ENCODE measurements around the gene ACOX3. TPM values are rescaled to one million over a fixed set of nuclear protein-coding genes. Genes with fewer than 3 reads are reported as not detected.

ACOX3 gene
- total and polyA plus RNA-seq, 10 of the 15 experiments (the other 5 are each of a cell fraction or from before 2014, with no cell fraction given): 2.0 to 24.5 (median 14.0) TPM

DNA sequence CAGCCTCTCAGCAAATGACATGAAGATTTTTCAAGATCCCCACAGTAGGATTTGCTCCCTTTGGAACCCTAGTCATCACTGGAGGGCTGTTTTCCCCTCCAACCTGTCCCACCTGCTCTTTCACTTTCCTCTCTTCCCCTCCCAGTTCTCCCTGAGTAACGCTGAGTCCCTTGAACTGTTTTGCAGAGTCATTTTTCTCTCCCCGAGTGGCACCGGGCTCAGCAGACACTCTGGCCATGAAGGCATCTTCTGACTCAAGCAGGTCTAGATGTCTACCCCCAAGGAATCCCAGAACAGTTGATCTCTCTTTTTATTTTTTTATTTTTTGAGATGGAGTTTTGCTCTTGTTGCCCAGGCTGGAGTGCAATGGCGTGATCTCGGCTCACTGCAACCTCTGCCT is 118.8 kb downstream of the ACOX3 start (continued):
- TF ChIP-seq, protein P1, sequence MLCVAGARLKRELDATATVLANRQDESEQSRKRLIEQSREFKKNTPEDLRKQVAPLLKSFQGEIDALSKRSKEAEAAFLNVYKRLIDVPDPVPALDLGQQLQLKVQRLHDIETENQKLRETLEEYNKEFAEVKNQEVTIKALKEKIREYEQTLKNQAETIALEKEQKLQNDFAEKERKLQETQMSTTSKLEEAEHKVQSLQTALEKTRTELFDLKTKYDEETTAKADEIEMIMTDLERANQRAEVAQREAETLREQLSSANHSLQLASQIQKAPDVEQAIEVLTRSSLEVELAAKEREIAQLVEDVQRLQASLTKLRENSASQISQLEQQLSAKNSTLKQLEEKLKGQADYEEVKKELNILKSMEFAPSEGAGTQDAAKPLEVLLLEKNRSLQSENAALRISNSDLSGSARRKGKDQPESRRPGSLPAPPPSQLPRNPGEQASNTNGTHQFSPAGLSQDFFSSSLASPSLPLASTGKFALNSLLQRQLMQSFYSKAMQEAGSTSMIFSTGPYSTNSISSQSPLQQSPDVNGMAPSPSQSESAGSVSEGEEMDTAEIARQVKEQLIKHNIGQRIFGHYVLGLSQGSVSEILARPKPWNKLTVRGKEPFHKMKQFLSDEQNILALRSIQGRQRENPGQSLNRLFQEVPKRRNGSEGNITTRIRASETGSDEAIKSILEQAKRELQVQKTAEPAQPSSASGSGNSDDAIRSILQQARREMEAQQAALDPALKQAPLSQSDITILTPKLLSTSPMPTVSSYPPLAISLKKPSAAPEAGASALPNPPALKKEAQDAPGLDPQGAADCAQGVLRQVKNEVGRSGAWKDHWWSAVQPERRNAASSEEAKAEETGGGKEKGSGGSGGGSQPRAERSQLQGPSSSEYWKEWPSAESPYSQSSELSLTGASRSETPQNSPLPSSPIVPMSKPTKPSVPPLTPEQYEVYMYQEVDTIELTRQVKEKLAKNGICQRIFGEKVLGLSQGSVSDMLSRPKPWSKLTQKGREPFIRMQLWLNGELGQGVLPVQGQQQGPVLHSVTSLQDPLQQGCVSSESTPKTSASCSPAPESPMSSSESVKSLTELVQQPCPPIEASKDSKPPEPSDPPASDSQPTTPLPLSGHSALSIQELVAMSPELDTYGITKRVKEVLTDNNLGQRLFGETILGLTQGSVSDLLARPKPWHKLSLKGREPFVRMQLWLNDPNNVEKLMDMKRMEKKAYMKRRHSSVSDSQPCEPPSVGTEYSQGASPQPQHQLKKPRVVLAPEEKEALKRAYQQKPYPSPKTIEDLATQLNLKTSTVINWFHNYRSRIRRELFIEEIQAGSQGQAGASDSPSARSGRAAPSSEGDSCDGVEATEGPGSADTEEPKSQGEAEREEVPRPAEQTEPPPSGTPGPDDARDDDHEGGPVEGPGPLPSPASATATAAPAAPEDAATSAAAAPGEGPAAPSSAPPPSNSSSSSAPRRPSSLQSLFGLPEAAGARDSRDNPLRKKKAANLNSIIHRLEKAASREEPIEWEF (IDR thresholded peaks at IDR 0.05; ENCODE audit: insufficient replicate concordance, low read depth, low read length): no peak
- TF ChIP-seq EZH2 (IDR thresholded peaks at IDR 0.05; ENCODE audit: borderline replicate concordance, control insufficient read depth, low read depth, low read length) (no peak), ZBED1 (IDR thresholded peaks at IDR 0.05; ENCODE audit: borderline replicate concordance) (no peak), TCF3 (IDR thresholded peaks at IDR 0.05; ENCODE audit: borderline replicate concordance, insufficient read depth, low read depth, low read length) (no peak), TCF7 (IDR thresholded peaks at IDR 0.05; ENCODE audit: borderline replicate concordance) (no peak), TCF12 (IDR thresholded peaks at IDR 0.05; ENCODE audit: low read depth, low read length) (no peak), IKZF2 (IDR thresholded peaks at IDR 0.05) (no peak), MYB (IDR thresholded peaks at IDR 0.05; ENCODE audit: borderline replicate concordance, low read depth, low read length) (no peak), SMARCA5 (IDR thresholded peaks at IDR 0.05) (no peak), YY1 (IDR thresholded peaks at IDR 0.05; ENCODE audit: low read depth, low read length) (no peak), ZNF384 (IDR thresholded peaks at IDR 0.05; ENCODE audit: borderline replicate concordance, low read depth, low read length) (no peak), TARDBP (IDR thresholded peaks at IDR 0.05; ENCODE audit: borderline replicate concordance) (no peak)
- TF ChIP-seq, protein P2, sequence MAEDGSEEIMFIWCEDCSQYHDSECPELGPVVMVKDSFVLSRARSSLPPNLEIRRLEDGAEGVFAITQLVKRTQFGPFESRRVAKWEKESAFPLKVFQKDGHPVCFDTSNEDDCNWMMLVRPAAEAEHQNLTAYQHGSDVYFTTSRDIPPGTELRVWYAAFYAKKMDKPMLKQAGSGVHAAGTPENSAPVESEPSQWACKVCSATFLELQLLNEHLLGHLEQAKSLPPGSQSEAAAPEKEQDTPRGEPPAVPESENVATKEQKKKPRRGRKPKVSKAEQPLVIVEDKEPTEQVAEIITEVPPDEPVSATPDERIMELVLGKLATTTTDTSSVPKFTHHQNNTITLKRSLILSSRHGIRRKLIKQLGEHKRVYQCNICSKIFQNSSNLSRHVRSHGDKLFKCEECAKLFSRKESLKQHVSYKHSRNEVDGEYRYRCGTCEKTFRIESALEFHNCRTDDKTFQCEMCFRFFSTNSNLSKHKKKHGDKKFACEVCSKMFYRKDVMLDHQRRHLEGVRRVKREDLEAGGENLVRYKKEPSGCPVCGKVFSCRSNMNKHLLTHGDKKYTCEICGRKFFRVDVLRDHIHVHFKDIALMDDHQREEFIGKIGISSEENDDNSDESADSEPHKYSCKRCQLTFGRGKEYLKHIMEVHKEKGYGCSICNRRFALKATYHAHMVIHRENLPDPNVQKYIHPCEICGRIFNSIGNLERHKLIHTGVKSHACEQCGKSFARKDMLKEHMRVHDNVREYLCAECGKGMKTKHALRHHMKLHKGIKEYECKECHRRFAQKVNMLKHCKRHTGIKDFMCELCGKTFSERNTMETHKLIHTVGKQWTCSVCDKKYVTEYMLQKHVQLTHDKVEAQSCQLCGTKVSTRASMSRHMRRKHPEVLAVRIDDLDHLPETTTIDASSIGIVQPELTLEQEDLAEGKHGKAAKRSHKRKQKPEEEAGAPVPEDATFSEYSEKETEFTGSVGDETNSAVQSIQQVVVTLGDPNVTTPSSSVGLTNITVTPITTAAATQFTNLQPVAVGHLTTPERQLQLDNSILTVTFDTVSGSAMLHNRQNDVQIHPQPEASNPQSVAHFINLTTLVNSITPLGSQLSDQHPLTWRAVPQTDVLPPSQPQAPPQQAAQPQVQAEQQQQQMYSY (CRISPR knock-in tag; IDR thresholded peaks at IDR 0.05): no peak
- TF ChIP-seq, protein P3, sequence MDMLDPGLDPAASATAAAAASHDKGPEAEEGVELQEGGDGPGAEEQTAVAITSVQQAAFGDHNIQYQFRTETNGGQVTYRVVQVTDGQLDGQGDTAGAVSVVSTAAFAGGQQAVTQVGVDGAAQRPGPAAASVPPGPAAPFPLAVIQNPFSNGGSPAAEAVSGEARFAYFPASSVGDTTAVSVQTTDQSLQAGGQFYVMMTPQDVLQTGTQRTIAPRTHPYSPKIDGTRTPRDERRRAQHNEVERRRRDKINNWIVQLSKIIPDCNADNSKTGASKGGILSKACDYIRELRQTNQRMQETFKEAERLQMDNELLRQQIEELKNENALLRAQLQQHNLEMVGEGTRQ (IDR thresholded peaks at IDR 0.05; ENCODE audit: borderline replicate concordance, low read depth, low read length): no peak
